Transverse colon (tissue), 4 donors: ENCODE measurements around the gene SLC26A3. TPM values are rescaled to one million over a fixed set of nuclear protein-coding genes. Genes with fewer than 3 reads are reported as not detected.

Experiments used
- DNase-seq: peaks from one replicate; pipeline ENCODE4 v3.0.0-alpha.2; 2019
- H3K27ac ChIP-seq, 4 donors: fragments of 200-600 bp; sonication (generic); 2 replicates each; pipeline ENCODE4 v1.5.1; 2016 to 2018; ENCODE audit warnings: inconsistent platforms in 4 of 4
- H3K27me3 ChIP-seq: fragments of 200-600 bp; sonication (generic); 2 replicates; pipeline ENCODE4 v1.5.1; 2017; ENCODE audit warnings: inconsistent platforms
- H3K36me3 ChIP-seq, 4 donors: fragments of 200-600 bp; sonication (generic); 2 replicates each; pipeline ENCODE4 v1.5.1; 2017 to 2019; ENCODE audit warnings: inconsistent platforms in 4 of 4
- H3K4me1 ChIP-seq, 4 donors: fragments of 200-600 bp; sonication (generic); 2 replicates each; pipeline ENCODE4 v1.5.1; 2017 to 2020; ENCODE audit warnings: inconsistent platforms in 4 of 4
- H3K4me3 ChIP-seq, 4 donors: fragments of 200-600 bp; sonication (generic); 1 replicate in 1 of 4; 2 replicates in 3 of 4; pipeline versions ENCODE4 v1.5.1 to v1.6.1; 2017 to 2019; ENCODE audit warnings: inconsistent platforms in 4 of 4
- H3K9me3 ChIP-seq, 2 donors: fragments of 200-600 bp; sonication (generic); 2 replicates each; pipeline ENCODE4 v1.5.1; 2017 to 2019; ENCODE audit warnings: inconsistent platforms in 2 of 2
- CTCF ChIP-seq, 5 experiments: fragments of 200-600 bp in 3 of 5; fragments of 450-650 bp in 2 of 5; sonication (generic) in 3 of 5; IDR thresholded peaks; 1 replicate in 2 of 5; 2 replicates in 3 of 5; pipeline ENCODE4 v1.5.1; 2016 to 2017; ENCODE audit warnings: antibody characterized with exemption in 5 of 5, inconsistent platforms in 3 of 5, mild to moderate bottlenecking in 2 of 5, moderate library complexity in 1 of 5
- EP300 ChIP-seq: sonication (generic); formaldehyde crosslinking; IDR thresholded peaks from one replicate; pipeline ENCODE4 v1.6.1; 2017; ENCODE audit warnings: antibody characterized with exemption, low read depth
- POLR2A ChIP-seq: fragments of 450-650 bp; IDR thresholded peaks from one replicate; pipeline ENCODE4 v1.6.1; 2016; ENCODE audit warnings: antibody characterized with exemption, mild to moderate bottlenecking, moderate library complexity
- POLR2AphosphoS5 ChIP-seq, 3 donors: sonication (generic); formaldehyde crosslinking; IDR thresholded peaks; one replicate each; pipeline ENCODE4 v1.6.1; 2016; ENCODE audit warnings: antibody characterized with exemption in 3 of 3
- WGBS, 2 donors: methylation state at CpG; one replicate each; pipeline ENCODE4 v1.1.5; 2018; ENCODE audit warnings: low coverage in 1 of 2; 5-methylcytosine and 5-hydroxymethylcytosine counted together
- in situ Hi-C, 4 donors: fragments of 200-750 bp; cut with MboI; loops; one replicate each; pipeline versions ENCODE4 v1.15.0 to v1.15.1; 2017; ENCODE audit warnings: low sequenced_read_pairs in 3 of 4, low pct_ligation_motif_present in 1 of 4, low pct_unique_long_range_greater_than_20kb in 1 of 4
- intact Hi-C: fragments of 100-400 bp; cut with DNase I; formaldehyde crosslinking; loops from one replicate; pipeline ENCODE4 v1.15.1; 2023; ENCODE audit warnings: low total_unique reads
- total RNA-seq, 4 donors: library from RNA; depleted of rRNA; stranded (reverse); fragments of >200 nt; gene quantifications; one replicate each; pipeline ENCODE4 v1.1.0, GENCODE V29; 2016

Gene SLC26A3
- total RNA-seq, 4 donors from 2014 or later = 296 to 4,526 (median 2,822) TPM

GRCh38 chr7:107809179-107809578, 6.2 kb upstream of the SLC26A3 start:
- WGBS, 2 donors = 90 to 100% methylated on average over 2 to 4 of the region's 4 CpGs
- Histone ChIP-seq H3K9me3 (no peaks in the 10 kb centered on the region), H3K27ac (no peak overlapping the region), H3K4me3 (no peak overlapping the region), H3K4me1 (no peaks in the 10 kb centered on the region), H3K36me3 (no peaks in the 10 kb centered on the region), H3K27me3 (no peaks in the 10 kb centered on the region)
- no peak for DNase-seq
- no peak for TF ChIP-seq POLR2AphosphoS5 (IDR thresholded peaks at IDR 0.05)
- no peak for TF ChIP-seq POLR2A
- no peak for TF ChIP-seq EP300
- TF ChIP-seq CTCF (IDR thresholded peaks at IDR 0.05) = no peak
- in situ Hi-C loops (no loop called here), intact Hi-C loops (no loop called here)

- Histone ChIP-seq H3K9me3 (no peaks in the 10 kb centered on the region), H3K27me3 (no peaks in the 10 kb centered on the region), H3K36me3 (no peaks in the 10 kb centered on the region), H3K27ac (peak overlapping the region; percentile 67 to 79 (median 76)), H3K4me1 (peaks cover 9 to 23% (median 17%) of the 10 kb centered on the region in 4 donors), H3K4me3 (peak overlapping the region in 2 of 4 donors; percentile 25 to 43)
- TF ChIP-seq POLR2A (no peak), EP300 (no peak), POLR2AphosphoS5 (IDR thresholded peaks at IDR 0.05) (peak in 2 of 3 donors; percentile 74 to 80), CTCF (IDR thresholded peaks at IDR 0.05) (no peak)
- DNase-seq = no peak
- intact Hi-C loops = no loop called here
- 18 to 28% methylated on average over 6 of the region's 6 CpGs for WGBS, 2 donors
- in situ Hi-C loops = no loop called here
Observed at GRCh38 chr7:107799647-107800264, 3.3 kb downstream of the SLC26A3 start.

- Histone ChIP-seq H3K36me3 (no peaks in the 10 kb centered on the region), H3K4me1 (peaks cover 0 to 6% (median 2%) of the 10 kb centered on the region in 4 donors), H3K9me3 (no peaks in the 10 kb centered on the region), H3K27ac (no peak overlapping the region), H3K27me3 (no peaks in the 10 kb centered on the region), H3K4me3 (no peak overlapping the region)
- no peak for DNase-seq
- TF ChIP-seq POLR2AphosphoS5 (IDR thresholded peaks at IDR 0.05) (peak in 2 of 3 donors; percentile 5 to 50), EP300 (no peak)
- WGBS, 2 donors = 79 to 84% methylated on average over 5 to 6 of the region's 6 CpGs
- in situ Hi-C loops = no loop called here
- intact Hi-C loops = no loop called here
Observed at GRCh38 chr7:107792364-107792763, 10.7 kb downstream of the SLC26A3 start.

GRCh38 chr7:107789647-107790046, 13.4 kb downstream of the SLC26A3 start:
- peak in 1 of 3 donors; percentile 51 for TF ChIP-seq POLR2AphosphoS5 (IDR thresholded peaks at IDR 0.05)
- peak; percentile 13 for TF ChIP-seq POLR2A
- TF ChIP-seq EP300 = no peak
- Histone ChIP-seq H3K9me3 (no peaks in the 10 kb centered on the region), H3K27ac (no peak overlapping the region), H3K27me3 (no peaks in the 10 kb centered on the region), H3K4me3 (no peak overlapping the region), H3K4me1 (peaks cover 9 to 33% (median 18%) of the 10 kb centered on the region in 4 donors), H3K36me3 (no peaks in the 10 kb centered on the region)
- WGBS, 2 donors = 93 to 96% methylated on average over 3 to 6 of the region's 6 CpGs
- intact Hi-C loops (no loop called here), in situ Hi-C loops (loop anchor here in 2 of 4 donors (10.0 kb wide), 1 partner anchor 85 kb away; no protein-coding TSS in a partner anchor)
- no peak for DNase-seq

- no peak for TF ChIP-seq POLR2A
- TF ChIP-seq CTCF (IDR thresholded peaks at IDR 0.05) = no peak
- no peaks in the 10 kb centered on the region for H3K36me3 ChIP-seq
- peak overlapping the region in 2 of 4 donors; percentile 76 to 83 for H3K27ac ChIP-seq
- DNase-seq = no peak
- in situ Hi-C loops (loop anchor here in 2 of 4 donors (10.0 kb wide), 1 partner anchor 86 kb away; no protein-coding TSS in a partner anchor), intact Hi-C loops (no loop called here)
- 78 to 83% methylated on average over 3 of the region's 3 CpGs for WGBS, 2 donors
- no peaks in the 10 kb centered on the region for H3K27me3 ChIP-seq
- H3K4me3 ChIP-seq = no peak overlapping the region
- H3K9me3 ChIP-seq = no peaks in the 10 kb centered on the region
- H3K4me1 ChIP-seq = peaks cover 9 to 34% (median 21%) of the 10 kb centered on the region in 4 donors
Observed at GRCh38 chr7:107788662-107789061, 14.4 kb downstream of the SLC26A3 start.
